ENCODE data around the gene CXADR. TPM values are rescaled to one million over a fixed set of nuclear protein-coding genes. Genes with fewer than 3 reads are reported as not detected.

The CXADR gene
- total RNA-seq, 4 donors from 2014 or later = 5.0 to 198 (median 106) TPM

- Histone ChIP-seq H3K4me1 (no peaks in the 10 kb centered on the region), H3K36me3 (no peaks in the 10 kb centered on the region), H3K9me3 (no peaks in the 10 kb centered on the region), H3K4me3 (no peak overlapping the region), H3K27ac (no peak overlapping the region), H3K27me3 (no peaks in the 10 kb centered on the region)
- no peak for DNase-seq
- no peak for TF ChIP-seq POLR2A (IDR thresholded peaks at IDR 0.05)
- no peak for TF ChIP-seq CTCF (IDR thresholded peaks at IDR 0.05)
Measured at GRCh38 chr21:17580319-17580718, 67.5 kb downstream of the CXADR start.

DNA sequence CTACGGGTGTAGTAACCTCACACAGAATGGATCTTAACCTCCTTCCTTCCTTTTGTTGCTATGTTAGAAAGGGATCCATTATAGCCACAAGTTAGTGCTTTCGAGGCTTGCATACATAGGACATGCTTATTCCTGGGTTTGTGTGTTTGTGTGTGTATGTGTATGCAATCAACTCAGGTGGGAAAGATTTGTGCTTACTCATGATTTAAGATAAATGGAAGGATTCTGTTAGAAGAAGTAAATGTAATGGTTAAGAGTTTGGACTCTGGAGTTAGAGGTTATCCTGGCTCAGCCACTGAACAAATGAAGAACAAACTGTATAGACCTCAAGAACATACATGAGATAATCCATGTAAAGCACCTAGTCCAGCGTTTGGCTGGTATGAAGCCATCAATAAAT is 71.1 kb downstream of the CXADR start:
- Histone ChIP-seq H3K36me3 (no peaks in the 10 kb centered on the region), H3K4me3 (no peak overlapping the region), H3K27ac (no peak overlapping the region), H3K27me3 (no peaks in the 10 kb centered on the region), H3K4me1 (no peaks in the 10 kb centered on the region), H3K9me3 (no peaks in the 10 kb centered on the region)
- no peak for DNase-seq
- TF ChIP-seq CTCF (IDR thresholded peaks at IDR 0.05) (no peak), POLR2A (IDR thresholded peaks at IDR 0.05) (no peak)

GRCh38 chr21:17585875-17586450 is 73.1 kb downstream of the CXADR start:
- H3K27ac ChIP-seq = no peak overlapping the region
- H3K27me3 ChIP-seq = no peaks in the 10 kb centered on the region
- H3K36me3 ChIP-seq = no peaks in the 10 kb centered on the region
- no peaks in the 10 kb centered on the region for H3K4me1 ChIP-seq
- TF ChIP-seq CTCF (IDR thresholded peaks at IDR 0.05) (peak; percentile 25 to 71 (median 60)), POLR2A (IDR thresholded peaks at IDR 0.05) (no peak)
- DNase-seq = no peak
- no peaks in the 10 kb centered on the region for H3K9me3 ChIP-seq
- H3K4me3 ChIP-seq = no peak overlapping the region

- Histone ChIP-seq H3K36me3 (peaks cover 0 to 27% (median 0%) of the 10 kb centered on the region in 3 donors), H3K27ac (no peak overlapping the region)
- no peak for DNase-seq
Measured at GRCh38 chr21:17590430-17590829, 77.6 kb downstream of the CXADR start.

DNA sequence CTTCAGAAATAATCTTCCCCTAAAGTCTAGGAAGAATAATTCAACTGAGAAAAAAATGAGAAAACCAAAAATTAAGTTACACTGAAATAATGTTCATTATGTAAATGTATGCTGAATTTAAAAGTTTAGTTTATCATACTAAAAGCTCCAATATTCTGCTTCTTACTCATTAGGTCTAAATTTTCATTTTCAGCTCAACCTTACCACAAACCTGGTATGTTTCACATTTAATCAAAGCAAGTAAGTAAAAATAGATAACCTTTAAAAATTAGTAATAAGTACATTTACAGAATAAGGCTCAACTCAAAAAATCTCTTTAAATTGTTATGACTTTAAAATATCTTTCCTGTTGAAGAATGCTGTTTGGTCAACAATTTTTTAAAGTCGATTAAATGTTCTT is 84.8 kb downstream of the CXADR start:
- Histone ChIP-seq H3K4me3 (no peak overlapping the region), H3K9me3 (no peaks in the 10 kb centered on the region), H3K27me3 (no peaks in the 10 kb centered on the region), H3K4me1 (no peaks in the 10 kb centered on the region), H3K27ac (no peak overlapping the region), H3K36me3 (peaks cover 0 to 53% (median 0%) of the 10 kb centered on the region in 3 donors)
- DNase-seq = no peak
- TF ChIP-seq CTCF (IDR thresholded peaks at IDR 0.05) = no peak
- TF ChIP-seq POLR2A (IDR thresholded peaks at IDR 0.05) = no peak

More at GRCh38 chr21:17590430-17590829, 77.6 kb downstream of the CXADR start:
- TF ChIP-seq CTCF (IDR thresholded peaks at IDR 0.05) = no peak
- no peak for TF ChIP-seq POLR2A (IDR thresholded peaks at IDR 0.05)
- Histone ChIP-seq H3K4me3 (no peak overlapping the region), H3K4me1 (no peaks in the 10 kb centered on the region), H3K27me3 (no peaks in the 10 kb centered on the region), H3K9me3 (no peaks in the 10 kb centered on the region)

DNA sequence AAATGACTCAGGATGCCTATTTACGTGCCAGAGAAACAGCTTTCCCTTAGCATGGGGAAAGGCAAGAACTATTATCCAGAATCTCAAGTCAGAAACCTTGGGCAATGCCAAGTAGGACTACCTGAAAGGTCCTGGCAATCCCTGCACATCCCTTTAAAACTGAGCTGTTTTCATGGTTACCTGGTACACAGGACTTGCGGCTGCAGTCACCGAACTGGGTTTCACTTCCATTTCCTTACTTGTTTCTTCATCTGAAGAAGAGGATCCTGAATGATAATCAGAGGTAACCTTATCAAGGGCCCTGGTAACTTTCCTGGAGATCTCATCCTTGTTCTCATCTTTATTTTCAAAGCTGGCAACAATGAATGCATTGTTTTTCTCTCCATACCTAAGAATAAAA is 85.6 kb downstream of the CXADR start:
- no peaks in the 10 kb centered on the region for H3K4me1 ChIP-seq
- H3K27ac ChIP-seq = no peak overlapping the region
- peaks cover 0 to 52% (median 0%) of the 10 kb centered on the region in 3 donors for H3K36me3 ChIP-seq
- H3K4me3 ChIP-seq = no peak overlapping the region
- TF ChIP-seq POLR2A (IDR thresholded peaks at IDR 0.05) = no peak
- TF ChIP-seq CTCF (IDR thresholded peaks at IDR 0.05) = no peak
- DNase-seq = no peak
- no peaks in the 10 kb centered on the region for H3K9me3 ChIP-seq
- H3K27me3 ChIP-seq = no peaks in the 10 kb centered on the region
